ENCODE data around the gene WDTC1. TPM values are rescaled to one million over a fixed set of nuclear protein-coding genes. Genes with fewer than 3 reads are reported as not detected.

Gene WDTC1
- total and polyA plus RNA-seq, 2 of the 13 experiments (the other 11 are each of a cell fraction or from before 2014, with no cell fraction given): 5.5 TPM

DNA sequence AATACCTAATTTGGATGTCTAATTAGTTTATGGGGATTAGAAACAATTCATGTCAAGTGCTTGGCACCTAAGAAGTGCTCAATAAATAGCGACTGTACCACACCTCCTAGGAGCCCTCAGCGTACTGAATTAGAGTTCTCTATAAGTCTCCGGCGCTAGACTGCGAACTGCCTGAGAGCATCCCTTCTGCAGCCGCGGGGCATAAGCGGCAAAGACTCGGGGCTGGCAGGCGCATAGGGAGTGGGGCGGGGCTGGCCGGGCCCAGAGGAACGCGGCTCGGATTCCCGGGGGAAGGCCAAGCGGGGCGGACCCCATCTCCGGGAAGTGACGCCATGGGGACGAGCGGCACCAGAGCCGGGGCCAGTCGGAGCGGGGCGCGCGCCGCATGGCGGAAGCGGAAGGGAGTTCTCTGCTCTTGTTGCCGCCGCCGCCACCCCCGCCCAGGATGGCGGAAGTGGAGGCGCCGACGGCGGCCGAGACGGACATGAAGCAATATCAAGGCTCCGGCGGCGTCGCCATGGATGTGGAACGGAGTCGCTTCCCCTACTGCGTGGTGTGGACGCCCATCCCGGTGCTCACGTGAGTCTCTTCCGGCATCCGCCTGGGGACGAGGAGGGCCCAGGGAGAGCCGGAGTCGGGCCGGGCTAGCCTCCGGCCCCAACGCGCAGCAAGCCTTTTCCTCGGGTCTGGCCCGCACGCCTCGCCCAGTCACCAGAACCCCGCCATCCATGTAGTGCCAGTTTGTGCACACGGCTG, 87.6 kb downstream of the WDTC1 start, which contains the start of gene TMEM222 (continued):
- TF ChIP-seq, protein P1, sequence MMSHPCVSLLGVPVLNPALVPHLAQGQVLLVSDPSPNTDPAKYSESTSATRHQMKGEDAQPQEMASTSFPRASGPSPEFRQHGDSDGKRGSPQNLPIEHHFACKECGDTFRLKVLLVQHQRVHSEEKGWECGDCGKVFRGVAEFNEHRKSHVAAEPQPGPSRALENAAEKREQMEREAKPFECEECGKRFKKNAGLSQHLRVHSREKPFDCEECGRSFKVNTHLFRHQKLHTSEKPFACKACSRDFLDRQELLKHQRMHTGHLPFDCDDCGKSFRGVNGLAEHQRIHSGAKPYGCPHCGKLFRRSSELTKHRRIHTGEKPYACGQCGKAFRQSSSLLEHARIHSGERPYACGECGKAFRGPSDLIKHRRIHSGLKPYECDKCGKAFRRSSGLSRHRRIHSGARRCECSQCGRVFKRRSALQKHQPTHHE (CRISPR knock-in tag; IDR thresholded peaks at IDR 0.05; ENCODE audit: borderline replicate concordance): peak; percentile 70; the same call in 1 of the 2 replicates
- no peak for TF ChIP-seq ZNF672 (CRISPR knock-in tag; IDR thresholded peaks at IDR 0.05)
- TF ChIP-seq, protein P2, sequence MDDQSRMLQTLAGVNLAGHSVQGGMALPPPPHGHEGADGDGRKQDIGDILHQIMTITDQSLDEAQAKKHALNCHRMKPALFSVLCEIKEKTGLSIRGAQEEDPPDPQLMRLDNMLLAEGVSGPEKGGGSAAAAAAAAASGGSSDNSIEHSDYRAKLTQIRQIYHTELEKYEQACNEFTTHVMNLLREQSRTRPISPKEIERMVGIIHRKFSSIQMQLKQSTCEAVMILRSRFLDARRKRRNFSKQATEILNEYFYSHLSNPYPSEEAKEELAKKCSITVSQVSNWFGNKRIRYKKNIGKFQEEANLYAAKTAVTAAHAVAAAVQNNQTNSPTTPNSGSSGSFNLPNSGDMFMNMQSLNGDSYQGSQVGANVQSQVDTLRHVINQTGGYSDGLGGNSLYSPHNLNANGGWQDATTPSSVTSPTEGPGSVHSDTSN (CRISPR knock-in tag; IDR thresholded peaks at IDR 0.05; ENCODE audit: borderline replicate concordance): no peak; the same call in 1 of the 2 replicates
- peak; percentile 92 for TF ChIP-seq ZNF709 (CRISPR knock-in tag; IDR thresholded peaks at IDR 0.05)
- TF ChIP-seq NFE2L2 (IDR thresholded peaks at IDR 0.05; ENCODE audit: low read length): no peak
- TF ChIP-seq, protein P3, sequence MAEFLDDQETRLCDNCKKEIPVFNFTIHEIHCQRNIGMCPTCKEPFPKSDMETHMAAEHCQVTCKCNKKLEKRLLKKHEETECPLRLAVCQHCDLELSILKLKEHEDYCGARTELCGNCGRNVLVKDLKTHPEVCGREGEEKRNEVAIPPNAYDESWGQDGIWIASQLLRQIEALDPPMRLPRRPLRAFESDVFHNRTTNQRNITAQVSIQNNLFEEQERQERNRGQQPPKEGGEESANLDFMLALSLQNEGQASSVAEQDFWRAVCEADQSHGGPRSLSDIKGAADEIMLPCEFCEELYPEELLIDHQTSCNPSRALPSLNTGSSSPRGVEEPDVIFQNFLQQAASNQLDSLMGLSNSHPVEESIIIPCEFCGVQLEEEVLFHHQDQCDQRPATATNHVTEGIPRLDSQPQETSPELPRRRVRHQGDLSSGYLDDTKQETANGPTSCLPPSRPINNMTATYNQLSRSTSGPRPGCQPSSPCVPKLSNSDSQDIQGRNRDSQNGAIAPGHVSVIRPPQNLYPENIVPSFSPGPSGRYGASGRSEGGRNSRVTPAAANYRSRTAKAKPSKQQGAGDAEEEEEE (CRISPR knock-in tag; IDR thresholded peaks at IDR 0.05; ENCODE audit: borderline replicate concordance): peak; percentile 33; the same call in 1 of the 2 replicates
- TF ChIP-seq REL (CRISPR knock-in tag; conservative IDR thresholded peaks at IDR 0.05): peak; percentile 47; the same call in 1 of the 2 replicates
- TF ChIP-seq ZNF251 (CRISPR knock-in tag; IDR thresholded peaks at IDR 0.05): no peak
- TF ChIP-seq, protein P4, sequence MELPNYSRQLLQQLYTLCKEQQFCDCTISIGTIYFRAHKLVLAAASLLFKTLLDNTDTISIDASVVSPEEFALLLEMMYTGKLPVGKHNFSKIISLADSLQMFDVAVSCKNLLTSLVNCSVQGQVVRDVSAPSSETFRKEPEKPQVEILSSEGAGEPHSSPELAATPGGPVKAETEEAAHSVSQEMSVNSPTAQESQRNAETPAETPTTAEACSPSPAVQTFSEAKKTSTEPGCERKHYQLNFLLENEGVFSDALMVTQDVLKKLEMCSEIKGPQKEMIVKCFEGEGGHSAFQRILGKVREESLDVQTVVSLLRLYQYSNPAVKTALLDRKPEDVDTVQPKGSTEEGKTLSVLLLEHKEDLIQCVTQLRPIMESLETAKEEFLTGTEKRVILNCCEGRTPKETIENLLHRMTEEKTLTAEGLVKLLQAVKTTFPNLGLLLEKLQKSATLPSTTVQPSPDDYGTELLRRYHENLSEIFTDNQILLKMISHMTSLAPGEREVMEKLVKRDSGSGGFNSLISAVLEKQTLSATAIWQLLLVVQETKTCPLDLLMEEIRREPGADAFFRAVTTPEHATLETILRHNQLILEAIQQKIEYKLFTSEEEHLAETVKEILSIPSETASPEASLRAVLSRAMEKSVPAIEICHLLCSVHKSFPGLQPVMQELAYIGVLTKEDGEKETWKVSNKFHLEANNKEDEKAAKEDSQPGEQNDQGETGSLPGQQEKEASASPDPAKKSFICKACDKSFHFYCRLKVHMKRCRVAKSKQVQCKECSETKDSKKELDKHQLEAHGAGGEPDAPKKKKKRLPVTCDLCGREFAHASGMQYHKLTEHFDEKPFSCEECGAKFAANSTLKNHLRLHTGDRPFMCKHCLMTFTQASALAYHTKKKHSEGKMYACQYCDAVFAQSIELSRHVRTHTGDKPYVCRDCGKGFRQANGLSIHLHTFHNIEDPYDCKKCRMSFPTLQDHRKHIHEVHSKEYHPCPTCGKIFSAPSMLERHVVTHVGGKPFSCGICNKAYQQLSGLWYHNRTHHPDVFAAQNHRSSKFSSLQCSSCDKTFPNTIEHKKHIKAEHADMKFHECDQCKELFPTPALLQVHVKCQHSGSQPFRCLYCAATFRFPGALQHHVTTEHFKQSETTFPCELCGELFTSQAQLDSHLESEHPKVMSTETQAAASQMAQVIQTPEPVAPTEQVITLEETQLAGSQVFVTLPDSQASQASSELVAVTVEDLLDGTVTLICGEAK (IDR thresholded peaks at IDR 0.05): peak; percentile 93
- TF ChIP-seq, protein P4 (CRISPR knock-in tag; IDR thresholded peaks at IDR 0.05): peak; percentile 87
- TF ChIP-seq, protein P5, sequence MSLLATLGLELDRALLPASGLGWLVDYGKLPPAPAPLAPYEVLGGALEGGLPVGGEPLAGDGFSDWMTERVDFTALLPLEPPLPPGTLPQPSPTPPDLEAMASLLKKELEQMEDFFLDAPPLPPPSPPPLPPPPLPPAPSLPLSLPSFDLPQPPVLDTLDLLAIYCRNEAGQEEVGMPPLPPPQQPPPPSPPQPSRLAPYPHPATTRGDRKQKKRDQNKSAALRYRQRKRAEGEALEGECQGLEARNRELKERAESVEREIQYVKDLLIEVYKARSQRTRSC (CRISPR knock-in tag; IDR thresholded peaks at IDR 0.05; ENCODE audit: low read depth): no peak
- TF ChIP-seq, protein P6, sequence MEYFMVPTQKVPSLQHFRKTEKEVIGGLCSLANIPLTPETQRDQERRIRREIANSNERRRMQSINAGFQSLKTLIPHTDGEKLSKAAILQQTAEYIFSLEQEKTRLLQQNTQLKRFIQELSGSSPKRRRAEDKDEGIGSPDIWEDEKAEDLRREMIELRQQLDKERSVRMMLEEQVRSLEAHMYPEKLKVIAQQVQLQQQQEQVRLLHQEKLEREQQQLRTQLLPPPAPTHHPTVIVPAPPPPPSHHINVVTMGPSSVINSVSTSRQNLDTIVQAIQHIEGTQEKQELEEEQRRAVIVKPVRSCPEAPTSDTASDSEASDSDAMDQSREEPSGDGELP (IDR thresholded peaks at IDR 0.05; ENCODE audit: borderline replicate concordance, low read depth): peak; percentile 65; the same call in 1 of the 2 replicates
- 0 out of 2 replicates have a peak, but pooled peaks have one; percentile 12 for TF ChIP-seq NPAS2 (CRISPR knock-in tag; IDR thresholded peaks at IDR 0.05; ENCODE audit: borderline replicate concordance)
